ENCODE results near the gene ATG4B.

DNA sequence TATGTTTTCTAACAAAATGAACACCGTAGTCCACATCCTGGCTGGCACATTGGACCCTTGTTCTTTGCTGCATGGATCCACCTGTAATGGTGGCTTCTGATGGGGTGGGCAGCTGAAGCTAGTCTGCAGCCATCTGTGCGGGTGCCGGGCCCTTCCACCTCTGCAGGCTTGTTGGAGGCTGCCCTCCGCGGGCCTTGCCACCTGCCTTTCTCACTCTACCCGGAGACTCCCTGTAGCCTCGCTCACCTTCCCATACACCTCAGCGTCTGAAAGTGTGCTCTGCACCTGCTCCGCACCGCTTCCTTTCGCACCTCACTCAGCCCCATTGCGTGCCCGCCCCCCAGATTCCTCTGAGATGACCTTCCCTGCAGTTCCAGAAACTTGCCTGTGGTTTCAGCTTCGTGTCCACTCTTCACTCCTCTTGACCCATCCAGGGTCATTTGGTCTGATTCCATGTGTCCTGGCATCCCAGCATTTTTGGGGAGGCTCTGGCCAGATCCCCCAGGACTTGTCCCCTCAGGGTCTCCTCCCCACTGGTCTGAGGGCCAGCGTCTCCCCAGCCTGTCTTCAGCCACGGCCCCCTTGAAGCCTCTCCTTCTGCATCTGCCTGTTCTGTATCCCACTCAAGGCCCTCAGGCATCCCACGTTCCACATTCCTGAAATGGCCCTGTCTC, 18.2 kb downstream of the ATG4B start:
- TF ChIP-seq POLR2A (IDR thresholded peaks at IDR 0.05; ENCODE audit: low read depth, low read length) = no peak
- TF ChIP-seq POLR2AphosphoS5 (IDR thresholded peaks at IDR 0.05; ENCODE audit: low read depth, low read length) = no peak

Measured in GM12892 (cell line).